Left lobe of liver (tissue), 2 donors: ENCODE measurements around the gene B9D2. TPM values are rescaled to one million over a fixed set of nuclear protein-coding genes. Genes with fewer than 3 reads are reported as not detected.
"Not testable (repeated sequence)": the region's sequence is repeated elsewhere in the genome, so short reads cannot be mapped to it uniquely, and the experiment has no call there.

ENCODE experiments used
- ATAC-seq: fragments of 200-7000 bp; cut with Tn5 transposase; one replicate; pipeline ENCODE4 v1.9.1; 2020; ENCODE audit warnings: mild to moderate bottlenecking, moderate library complexity
- DNase-seq: peaks from one replicate; pipeline ENCODE4 v3.0.0-alpha.2; 2020; ENCODE audit warnings: low spot score
- total RNA-seq: library from RNA; stranded (reverse); gene quantifications from one replicate; pipeline ENCODE4 v1.2.1, GENCODE V29; 2021
- donor health status: DM: no; HTN: no; CAD: no; lungs with moderate emphysema.
- donor health status: DM: no; HTN: yes; CAD: no.

The B9D2 gene
- 2.1 TPM for total RNA-seq

GRCh38 chr19:41363753-41364523 lies at the start of gene B9D2:
B9D2 (minus strand) TSS chr19:41364149; CDS start chr19:41363519, 630 bp downstream.
- ATAC-seq (peak; percentile 96), DNase-seq (peak; percentile 98)

DNA sequence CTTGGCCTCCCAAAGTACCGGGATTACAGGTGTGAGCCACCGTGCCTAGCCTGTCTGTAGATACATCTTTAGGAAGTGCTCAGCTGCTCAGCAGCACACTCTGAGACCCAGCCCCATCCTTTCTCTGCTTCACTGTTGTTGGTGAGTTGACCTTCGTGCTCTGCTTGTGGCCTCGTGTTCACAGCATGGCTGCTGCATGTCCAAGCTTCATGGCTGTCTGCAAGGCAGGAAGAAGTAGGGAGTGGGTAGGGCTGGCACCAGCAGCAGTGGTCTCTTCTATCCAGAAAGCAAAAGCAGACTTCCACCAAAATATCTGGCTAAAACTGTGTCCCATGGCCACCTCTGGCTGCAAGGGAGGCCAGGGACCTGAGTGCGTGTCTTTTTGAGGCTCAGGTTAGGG lies 49.0 kb upstream of the B9D2 start:
- ATAC-seq (no peak), DNase-seq (no peak)

- DNase-seq: no peak
- ATAC-seq: no peak
Observed at GRCh38 chr19:41411968-41412265, 48.0 kb upstream of the B9D2 start.

- no peak for ATAC-seq
Observed at GRCh38 chr19:41411100-41411967, 47.4 kb upstream of the B9D2 start.

DNA sequence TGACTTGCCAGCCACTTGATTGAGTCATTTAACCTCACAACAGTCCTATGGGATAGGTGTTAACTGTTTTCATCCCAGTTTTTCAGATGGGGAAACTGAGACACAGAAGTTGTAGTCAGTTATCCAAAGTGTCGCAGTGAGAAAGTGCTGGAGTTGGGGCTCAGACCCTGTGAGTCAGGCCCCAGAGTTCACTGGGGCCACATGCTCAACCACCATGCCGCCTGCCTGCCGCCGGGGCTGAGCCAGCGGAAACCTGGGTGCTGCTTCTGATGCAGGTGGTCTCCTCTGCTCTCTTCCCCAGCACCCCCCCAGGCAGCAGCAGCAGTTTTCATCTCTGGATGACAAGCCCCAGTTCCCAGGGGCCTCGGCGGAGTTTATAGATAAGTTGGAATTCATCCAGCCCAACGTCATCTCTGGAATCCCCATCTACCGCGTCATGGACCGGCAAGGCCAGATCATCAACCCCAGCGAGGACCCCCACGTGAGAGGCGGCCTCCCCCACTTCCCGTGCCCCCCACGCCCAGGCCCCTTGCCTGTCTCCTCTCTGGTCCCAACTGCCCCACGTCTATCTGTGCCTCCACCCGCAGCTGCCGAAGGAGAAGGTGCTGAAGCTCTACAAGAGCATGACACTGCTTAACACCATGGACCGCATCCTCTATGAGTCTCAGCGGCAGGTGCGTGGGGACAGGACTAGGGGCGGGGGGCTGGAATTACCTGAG lies 46.5 kb upstream of the B9D2 start:
- ATAC-seq (no peak), DNase-seq (no peak)

More at GRCh38 chr19:41411100-41411967, 47.4 kb upstream of the B9D2 start:
- no peak for DNase-seq

- DNase-seq (no peak), ATAC-seq (peak; percentile 93)
Observed at GRCh38 chr19:41409288-41409687, 45.3 kb upstream of the B9D2 start.

GRCh38 chr19:41408846-41409245 lies 44.9 kb upstream of the B9D2 start:
- not testable (repeated sequence) for DNase-seq, ATAC-seq

GRCh38 chr19:41408256-41408655 lies 44.3 kb upstream of the B9D2 start:
- no peak for ATAC-seq
- DNase-seq: no peak

GRCh38 chr19:41407271-41407670 lies 43.3 kb upstream of the B9D2 start:
- DNase-seq (no peak), ATAC-seq (peak; percentile 44)

GRCh38 chr19:41405776-41406175 lies 41.8 kb upstream of the B9D2 start:
- ATAC-seq (no peak), DNase-seq (no peak)

GRCh38 chr19:41403181-41403970 lies 39.4 kb upstream of the B9D2 start:
- peak; percentile 29 for ATAC-seq
- DNase-seq: no peak

DNA sequence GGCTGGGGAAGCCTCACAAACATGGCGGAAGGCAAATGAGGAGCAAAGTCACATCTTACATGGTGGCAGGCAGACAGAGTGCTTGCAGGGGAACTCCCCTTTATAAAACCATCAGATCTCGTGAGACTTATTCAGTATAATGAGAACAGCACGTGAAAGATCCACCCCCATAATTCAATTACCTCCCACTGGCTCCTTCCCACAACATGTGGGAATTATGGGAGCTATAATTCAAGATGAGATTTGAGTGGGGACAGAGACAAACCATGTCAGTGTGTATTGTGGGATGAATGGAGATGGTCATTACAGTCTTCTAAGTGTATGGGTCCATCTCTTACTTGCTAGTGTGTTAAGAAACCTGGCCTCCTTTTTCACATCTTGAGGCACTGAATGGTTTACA lies 38.1 kb upstream of the B9D2 start:
- DNase-seq: no peak
- ATAC-seq: no peak

DNA sequence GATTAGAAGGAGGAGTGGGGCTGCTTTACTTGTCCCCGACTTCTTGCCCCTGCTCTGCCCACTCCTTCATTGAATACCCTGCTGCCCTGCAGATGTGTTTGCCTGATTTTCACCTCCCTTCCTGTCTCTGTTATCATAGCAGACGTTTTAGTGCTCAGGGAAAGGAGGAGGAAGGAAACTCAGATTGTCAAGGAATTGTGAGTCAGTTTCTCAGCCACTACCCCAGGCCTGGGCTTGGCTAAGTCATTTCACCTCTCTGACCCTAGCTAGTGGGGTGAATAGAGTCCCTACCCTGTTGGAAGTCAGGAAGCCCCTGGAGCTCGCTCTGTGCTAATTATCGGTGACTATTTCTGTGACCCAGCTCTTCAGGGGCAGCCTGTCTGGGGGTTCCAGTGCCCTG lies 37.5 kb upstream of the B9D2 start:
- no peak for DNase-seq
- ATAC-seq: no peak

DNA sequence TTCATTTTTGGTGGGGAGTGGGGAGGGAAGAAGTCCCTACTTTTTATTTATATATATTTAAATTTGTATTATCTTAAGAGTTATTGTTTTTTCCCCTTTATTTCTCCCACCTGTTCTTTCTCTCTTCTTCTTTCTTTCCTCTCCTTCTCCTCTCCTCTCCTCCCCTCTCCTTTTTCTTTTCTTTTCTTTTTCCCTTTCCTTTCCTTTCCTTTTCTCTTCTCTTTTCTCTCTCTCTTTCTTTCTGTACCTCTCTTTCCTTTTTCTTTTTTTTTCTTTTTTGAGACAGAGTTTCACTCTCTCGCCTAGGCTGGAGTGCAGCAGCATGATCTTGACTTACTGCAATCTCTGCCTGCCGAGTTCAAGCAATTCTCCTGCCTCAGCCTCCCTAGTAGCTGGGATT lies 35.6 kb upstream of the B9D2 start:
- DNase-seq: no peak
- ATAC-seq: no peak

- ATAC-seq (no peak), DNase-seq (no peak)
Observed at GRCh38 chr19:41399091-41399490, 35.1 kb upstream of the B9D2 start.

GRCh38 chr19:41398598-41398997 lies 34.6 kb upstream of the B9D2 start:
- DNase-seq (no peak), ATAC-seq (no peak)

DNA sequence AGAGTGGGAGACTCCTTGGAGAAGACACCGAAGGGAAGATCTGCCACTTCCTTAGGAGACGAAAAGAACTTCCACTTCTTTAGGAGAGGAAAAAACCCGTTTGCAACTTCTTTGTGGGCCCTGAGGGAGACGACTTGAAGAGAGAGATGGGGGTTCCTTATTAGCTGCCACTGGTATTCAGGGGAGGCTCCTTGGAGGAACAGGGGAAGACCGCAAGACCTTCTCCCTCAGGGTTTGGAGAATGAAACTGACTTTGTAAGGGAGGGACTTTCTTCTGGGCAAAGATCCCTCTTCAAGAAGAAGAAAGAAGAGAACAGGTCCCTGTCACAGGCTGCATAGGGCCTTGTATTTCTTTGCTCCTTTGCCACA lies 34.1 kb upstream of the B9D2 start:
- DNase-seq (no peak), ATAC-seq (no peak)

- peak; percentile 96 for ATAC-seq
- DNase-seq: peak; percentile 100
Observed at GRCh38 chr19:41397086-41398049, 33.4 kb upstream of the B9D2 start, which contains the start of the genes BCKDHA and EXOSC5. BCKDHA (plus strand) TSS chr19:41397818; CDS start chr19:41397828, 10 bp downstream. EXOSC5 (minus strand) TSS chr19:41397359; CDS start chr19:41397328, 31 bp downstream.

- ATAC-seq: no peak
- no peak for DNase-seq
Observed at GRCh38 chr19:41395355-41395754, 31.4 kb upstream of the B9D2 start.
